ENCODE measurements around the gene NIPSNAP2. TPM values are rescaled to one million over a fixed set of nuclear protein-coding genes. Genes with fewer than 3 reads are reported as not detected.

NIPSNAP2 gene
- total RNA-seq, 2 experiments from 2014 or later, result 35.4 to 38.6 TPM

GRCh38 chr7:55963584-55964168 is 709 bp upstream of the NIPSNAP2 start:
- H3K27me3 Mint-ChIP-seq, result no peaks in the 10 kb centered on the region
- DNase-seq, result no peak

GRCh38 chr7:55965100-55965470 is 700 bp downstream of the NIPSNAP2 start:
- peaks cover 10% of the 10 kb centered on the region for H3K36me3 Mint-ChIP-seq (ENCODE audit: low read depth)
- ChIA-PET POLR2A (no interaction called here), CTCF (interaction anchor here (0.7 to 2.9 kb wide), 8 partner anchors 14 to 324 kb away, joined by 3 to 9 read pairs (median 3); partner anchors contain the start of genes MRPS17 and SUMF2)
- no peak for DNase-seq
- no peaks in the 10 kb centered on the region for H3K27me3 Mint-ChIP-seq
- peak overlapping the region; percentile 82 for H3K4me3 Mint-ChIP-seq
- peaks cover 36% of the 10 kb centered on the region for H3K4me1 Mint-ChIP-seq
- H3K27ac Mint-ChIP-seq, result peak overlapping the region; percentile 93
- no peaks in the 10 kb centered on the region for H3K9me3 Mint-ChIP-seq

More at GRCh38 chr7:55963584-55964168, 709 bp upstream of the NIPSNAP2 start:
- peaks cover 3% of the 10 kb centered on the region for H3K36me3 Mint-ChIP-seq (ENCODE audit: low read depth)
- peaks cover 28% of the 10 kb centered on the region for H3K4me1 Mint-ChIP-seq
- H3K4me3 Mint-ChIP-seq, result peak overlapping the region; percentile 77
- ChIA-PET CTCF (interaction anchor here (0.6 to 2.9 kb wide), 22 partner anchors 8 to 322 kb away, joined by 3 to 9 read pairs (median 4); no protein-coding TSS in a partner anchor), POLR2A (interaction anchor here (0.6 kb wide), 1 partner anchor 15 kb away, joined by 10 read pairs; no protein-coding TSS in a partner anchor)
- peak overlapping the region; percentile 86 for H3K27ac Mint-ChIP-seq
- H3K9me3 Mint-ChIP-seq, result no peaks in the 10 kb centered on the region

GRCh38 chr7:55965805-55966421 is 1.5 kb downstream of the NIPSNAP2 start:
- Mint-ChIP-seq H3K4me1 (peaks cover 41% of the 10 kb centered on the region), H3K9me3 (no peaks in the 10 kb centered on the region), H3K27ac (peak overlapping the region; percentile 28), H3K27me3 (no peaks in the 10 kb centered on the region), H3K36me3 (ENCODE audit: low read depth) (peaks cover 13% of the 10 kb centered on the region), H3K4me3 (peak overlapping the region; percentile 82)
- ChIA-PET POLR2A (no interaction called here), CTCF (interaction anchor here (1.1 to 2.9 kb wide), 2 partner anchors 108 to 324 kb away, joined by 3 to 9 read pairs; no protein-coding TSS in a partner anchor)
- DNase-seq, result no peak

- H3K27me3 Mint-ChIP-seq, result no peaks in the 10 kb centered on the region
- peaks cover 13% of the 10 kb centered on the region for H3K36me3 Mint-ChIP-seq (ENCODE audit: low read depth)
- ChIA-PET CTCF (interaction anchor here (1.2 kb wide), 1 partner anchor 10 kb away, joined by 3 read pairs; no protein-coding TSS in a partner anchor), POLR2A (no interaction called here)
- no peaks in the 10 kb centered on the region for H3K9me3 Mint-ChIP-seq
- no peak for DNase-seq
- H3K27ac Mint-ChIP-seq, result no peak overlapping the region
- peaks cover 41% of the 10 kb centered on the region for H3K4me1 Mint-ChIP-seq
- no peak overlapping the region for H3K4me3 Mint-ChIP-seq
These were observed 2.5 kb downstream of the NIPSNAP2 start for GRCh38 chr7:55966851-55967250.

GRCh38 chr7:55969391-55969790 is 5.0 kb downstream of the NIPSNAP2 start:
- H3K9me3 Mint-ChIP-seq, result no peaks in the 10 kb centered on the region
- CTCF ChIA-PET, result interaction anchor here (0.6 kb wide), 1 partner anchor 436 kb away, joined by 6 read pairs; no protein-coding TSS in a partner anchor
- no peak overlapping the region for H3K27ac Mint-ChIP-seq
- no peak overlapping the region for H3K4me3 Mint-ChIP-seq
- H3K36me3 Mint-ChIP-seq (ENCODE audit: low read depth), result peaks cover 13% of the 10 kb centered on the region
- no peak for DNase-seq
- POLR2A ChIA-PET, result no interaction called here
- H3K4me1 Mint-ChIP-seq, result peaks cover 28% of the 10 kb centered on the region
- no peaks in the 10 kb centered on the region for H3K27me3 Mint-ChIP-seq

- peaks cover 13% of the 10 kb centered on the region for H3K36me3 Mint-ChIP-seq (ENCODE audit: low read depth)
- no peak overlapping the region for H3K27ac Mint-ChIP-seq
- no peak overlapping the region for H3K4me3 Mint-ChIP-seq
These were observed 6.2 kb downstream of the NIPSNAP2 start for GRCh38 chr7:55970561-55970960.

GRCh38 chr7:55970978-55971377 is 6.6 kb downstream of the NIPSNAP2 start:
- ChIA-PET POLR2A (interaction anchor here (0.7 kb wide), 1 partner anchor 412 kb away, joined by 3 read pairs; no protein-coding TSS in a partner anchor), CTCF (interaction anchor here (1.3 kb wide), 1 partner anchor 78 kb away, joined by 3 read pairs; no protein-coding TSS in a partner anchor)
- Mint-ChIP-seq H3K4me3 (no peak overlapping the region), H3K36me3 (ENCODE audit: low read depth) (peaks cover 13% of the 10 kb centered on the region), H3K27ac (no peak overlapping the region), H3K9me3 (no peaks in the 10 kb centered on the region), H3K4me1 (peaks cover 20% of the 10 kb centered on the region), H3K27me3 (no peaks in the 10 kb centered on the region)
- DNase-seq, result no peak

More at GRCh38 chr7:55970561-55970960, 6.2 kb downstream of the NIPSNAP2 start:
- Mint-ChIP-seq H3K27me3 (no peaks in the 10 kb centered on the region), H3K9me3 (no peaks in the 10 kb centered on the region), H3K4me1 (peaks cover 23% of the 10 kb centered on the region)
- CTCF ChIA-PET, result interaction anchor here (1.3 kb wide), 1 partner anchor 78 kb away, joined by 3 read pairs; no protein-coding TSS in a partner anchor
- no peak for DNase-seq
- POLR2A ChIA-PET, result no interaction called here

GRCh38 chr7:55973747-55974250 is 9.4 kb downstream of the NIPSNAP2 start:
- CTCF ChIA-PET, result no interaction called here
- DNase-seq, result no peak
- H3K27ac Mint-ChIP-seq, result no peak overlapping the region
- no peaks in the 10 kb centered on the region for H3K9me3 Mint-ChIP-seq
- POLR2A ChIA-PET, result no interaction called here
- H3K4me1 Mint-ChIP-seq, result peaks cover 14% of the 10 kb centered on the region
- no peaks in the 10 kb centered on the region for H3K27me3 Mint-ChIP-seq
- no peak overlapping the region for H3K4me3 Mint-ChIP-seq
- H3K36me3 Mint-ChIP-seq (ENCODE audit: low read depth), result peaks cover 20% of the 10 kb centered on the region

- Mint-ChIP-seq H3K4me3 (no peak overlapping the region), H3K4me1 (no peaks in the 10 kb centered on the region), H3K36me3 (ENCODE audit: low read depth) (peaks cover 23% of the 10 kb centered on the region), H3K27me3 (no peaks in the 10 kb centered on the region), H3K27ac (no peak overlapping the region), H3K9me3 (no peaks in the 10 kb centered on the region)
- DNase-seq, result no peak
- ChIA-PET CTCF (interaction anchor here (0.6 to 1.2 kb wide), 3 partner anchors 9 to 122 kb away, joined by 3 to 5 read pairs (median 3); partner anchors contain the start of gene NIPSNAP2), POLR2A (no interaction called here)
These were observed 11.7 kb downstream of the NIPSNAP2 start for GRCh38 chr7:55975988-55976633.

GRCh38 chr7:55977831-55978230 is 13.4 kb downstream of the NIPSNAP2 start:
- H3K27me3 Mint-ChIP-seq, result no peaks in the 10 kb centered on the region
- H3K36me3 Mint-ChIP-seq (ENCODE audit: low read depth), result peaks cover 29% of the 10 kb centered on the region
- POLR2A ChIA-PET, result no interaction called here
- no peaks in the 10 kb centered on the region for H3K9me3 Mint-ChIP-seq
- no peak for DNase-seq
- no peaks in the 10 kb centered on the region for H3K4me1 Mint-ChIP-seq
- no peak overlapping the region for H3K4me3 Mint-ChIP-seq
- CTCF ChIA-PET, result interaction anchor here (1.7 kb wide), 1 partner anchor 10 kb away, joined by 4 read pairs; no protein-coding TSS in a partner anchor
- H3K27ac Mint-ChIP-seq, result no peak overlapping the region

GRCh38 chr7:55980266-55980665 is 15.9 kb downstream of the NIPSNAP2 start:
- Mint-ChIP-seq H3K4me3 (no peak overlapping the region), H3K27me3 (no peaks in the 10 kb centered on the region)
- CTCF ChIA-PET, result interaction anchor here (1.3 kb wide), 1 partner anchor 16 kb away, joined by 6 read pairs; no protein-coding TSS in a partner anchor

GRCh38 chr7:55983537-55983936 is 19.2 kb downstream of the NIPSNAP2 start:
- CTCF ChIA-PET, result interaction anchor here (0.8 kb wide), 1 partner anchor 20 kb away, joined by 5 read pairs; no protein-coding TSS in a partner anchor
- no peaks in the 10 kb centered on the region for H3K9me3 Mint-ChIP-seq
- POLR2A ChIA-PET, result no interaction called here
- peaks cover 37% of the 10 kb centered on the region for H3K36me3 Mint-ChIP-seq (ENCODE audit: low read depth)
- H3K4me1 Mint-ChIP-seq, result peaks cover 1% of the 10 kb centered on the region
- H3K27ac Mint-ChIP-seq, result no peak overlapping the region
- no peaks in the 10 kb centered on the region for H3K27me3 Mint-ChIP-seq
- H3K4me3 Mint-ChIP-seq, result no peak overlapping the region
- no peak for DNase-seq

More at GRCh38 chr7:55980266-55980665, 15.9 kb downstream of the NIPSNAP2 start:
- Mint-ChIP-seq H3K27ac (no peak overlapping the region), H3K4me1 (no peaks in the 10 kb centered on the region), H3K36me3 (ENCODE audit: low read depth) (peaks cover 39% of the 10 kb centered on the region), H3K9me3 (no peaks in the 10 kb centered on the region)
- POLR2A ChIA-PET, result no interaction called here
- no peak for DNase-seq
